ENCODE data around the gene CNTN1.

CNTN1 gene

GRCh38 chr12:40768125-40768864, 76.1 kb downstream of the CNTN1 start:
- no peak for DNase-seq (ENCODE audit: low spot score)

DNA sequence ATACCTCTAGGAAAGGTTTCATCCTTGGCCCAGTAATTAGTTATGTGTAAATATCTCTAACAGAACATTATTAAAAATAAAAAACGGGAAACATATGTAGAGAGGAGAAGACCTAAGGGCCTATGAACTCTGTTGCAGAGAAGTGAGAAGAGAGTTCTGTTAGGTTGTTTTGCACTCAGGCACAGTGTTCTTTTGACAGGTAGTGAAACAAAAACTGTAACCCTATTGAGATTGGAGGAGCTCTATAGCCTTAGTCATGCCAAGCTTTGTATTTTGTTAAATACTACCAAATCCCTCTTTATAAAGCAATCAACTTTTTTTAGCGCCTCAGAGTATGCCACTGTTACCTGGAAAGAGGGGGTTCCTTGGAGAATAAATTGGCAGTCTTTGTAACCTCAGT, 77.6 kb downstream of the CNTN1 start:
- no peak for DNase-seq (ENCODE audit: low spot score)

- DNase-seq (ENCODE audit: low spot score), result no peak
Observed at GRCh38 chr12:40770781-40771180, 78.5 kb downstream of the CNTN1 start.

DNA sequence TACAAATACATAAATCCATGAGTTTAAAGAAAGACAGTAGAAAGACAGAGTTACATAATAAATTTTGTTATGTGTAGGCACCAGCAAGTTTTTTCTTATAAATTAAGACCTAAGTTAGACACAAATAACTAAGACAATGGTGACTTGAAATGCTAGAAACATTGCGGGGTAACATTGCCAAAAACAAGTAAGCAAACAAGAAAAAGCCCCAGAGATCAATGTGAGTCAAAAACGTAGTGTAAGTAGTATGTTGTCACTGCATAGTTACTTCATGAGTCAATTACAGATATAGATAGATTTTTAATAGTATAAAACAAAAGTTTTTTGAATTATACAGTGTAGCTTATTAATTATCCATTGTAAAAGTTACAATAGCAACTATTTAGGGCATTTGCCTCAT, 83.4 kb downstream of the CNTN1 start:
- no peak for DNase-seq (ENCODE audit: low spot score)

DNA sequence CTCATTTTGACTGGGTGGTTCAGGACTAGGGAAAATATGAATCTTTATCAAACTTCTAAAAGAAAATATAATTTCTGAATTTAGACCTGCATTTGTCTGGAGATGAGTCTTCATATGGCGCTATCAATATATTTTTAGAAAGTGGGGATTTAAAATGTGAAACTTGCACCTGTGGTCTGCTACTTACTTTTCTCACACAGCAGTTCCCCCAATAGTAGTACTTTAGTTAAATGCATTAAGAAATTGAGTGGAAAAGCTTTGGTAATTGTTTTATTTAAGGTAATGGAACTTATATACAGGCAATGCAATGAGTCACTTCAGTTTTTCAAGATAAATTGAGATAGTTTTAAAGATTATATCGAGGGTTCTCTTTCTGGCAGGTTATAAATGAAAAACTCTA, 91.9 kb downstream of the CNTN1 start:
- no peak for DNase-seq (ENCODE audit: low spot score)

- no peak for DNase-seq (ENCODE audit: low spot score)
Observed at GRCh38 chr12:40788276-40788675, 96.0 kb downstream of the CNTN1 start.

- DNase-seq (ENCODE audit: low spot score), result no peak
Observed at GRCh38 chr12:40792792-40793386, 100.7 kb downstream of the CNTN1 start.

DNA sequence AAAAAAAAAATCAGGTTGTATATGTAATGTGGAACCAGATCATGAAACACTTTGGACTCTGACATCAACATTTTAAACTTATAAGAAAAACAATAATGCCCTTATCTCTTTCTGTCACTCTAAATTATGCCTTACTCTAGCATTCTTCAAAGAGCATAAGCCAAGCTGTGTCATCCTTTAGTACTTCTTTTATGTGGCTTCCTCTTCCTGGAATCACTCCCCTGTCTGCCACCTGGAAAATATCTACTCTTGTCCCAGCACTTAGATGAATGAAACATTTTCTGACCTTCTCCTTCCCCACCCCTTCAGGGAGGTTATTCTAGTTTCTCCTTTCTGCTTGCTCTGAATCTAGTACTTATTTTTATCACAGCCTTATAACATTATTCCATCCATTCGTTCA, 101.2 kb downstream of the CNTN1 start:
- no peak for DNase-seq (ENCODE audit: low spot score)

DNA sequence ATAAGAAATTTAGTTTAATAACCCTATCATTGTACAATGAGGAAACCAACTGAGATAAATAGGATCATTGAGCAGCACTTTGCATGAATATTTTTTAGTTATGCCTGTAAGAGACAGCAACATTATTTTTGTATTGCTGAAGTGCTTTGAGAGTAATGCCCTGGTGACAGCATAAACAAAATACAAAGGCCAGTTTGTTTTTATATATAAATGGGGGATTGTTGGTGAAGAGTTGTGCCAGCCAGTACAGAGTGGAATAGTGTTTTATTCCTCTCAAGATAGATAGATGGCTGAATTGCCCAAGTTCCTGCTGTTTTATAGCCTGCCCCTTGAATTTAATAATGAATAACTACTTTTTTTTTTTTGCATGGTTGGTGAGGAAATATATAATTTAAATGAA, 101.8 kb downstream of the CNTN1 start:
- no peak for DNase-seq (ENCODE audit: low spot score)

DNA sequence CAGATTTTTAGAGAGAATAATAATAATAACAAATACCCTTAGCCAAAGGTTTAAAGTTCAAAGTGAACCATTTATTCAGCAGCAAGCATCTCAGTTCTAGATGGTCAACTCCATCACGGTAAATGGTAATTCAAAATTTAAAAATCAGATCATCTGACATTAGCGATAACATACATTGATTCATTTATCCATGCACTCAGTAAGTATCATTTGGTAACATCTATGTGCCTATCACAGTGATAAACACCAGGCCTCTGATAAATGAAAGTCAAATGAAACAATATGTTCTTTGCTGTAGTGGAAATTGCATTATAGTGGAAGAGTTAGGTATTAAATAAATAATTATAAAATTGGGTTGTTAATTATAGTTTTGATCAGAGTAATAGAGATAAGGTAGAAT, 108.8 kb downstream of the CNTN1 start:
- DNase-seq (ENCODE audit: low spot score), result no peak

GRCh38 chr12:40801861-40802260, 109.6 kb downstream of the CNTN1 start:
- no peak for DNase-seq (ENCODE audit: low spot score)

- DNase-seq (ENCODE audit: low spot score), result no peak
Observed at GRCh38 chr12:40802656-40803055, 110.4 kb downstream of the CNTN1 start.

GRCh38 chr12:40819436-40820108, 127.3 kb downstream of the CNTN1 start:
- DNase-seq (ENCODE audit: low spot score), result no peak

DNA sequence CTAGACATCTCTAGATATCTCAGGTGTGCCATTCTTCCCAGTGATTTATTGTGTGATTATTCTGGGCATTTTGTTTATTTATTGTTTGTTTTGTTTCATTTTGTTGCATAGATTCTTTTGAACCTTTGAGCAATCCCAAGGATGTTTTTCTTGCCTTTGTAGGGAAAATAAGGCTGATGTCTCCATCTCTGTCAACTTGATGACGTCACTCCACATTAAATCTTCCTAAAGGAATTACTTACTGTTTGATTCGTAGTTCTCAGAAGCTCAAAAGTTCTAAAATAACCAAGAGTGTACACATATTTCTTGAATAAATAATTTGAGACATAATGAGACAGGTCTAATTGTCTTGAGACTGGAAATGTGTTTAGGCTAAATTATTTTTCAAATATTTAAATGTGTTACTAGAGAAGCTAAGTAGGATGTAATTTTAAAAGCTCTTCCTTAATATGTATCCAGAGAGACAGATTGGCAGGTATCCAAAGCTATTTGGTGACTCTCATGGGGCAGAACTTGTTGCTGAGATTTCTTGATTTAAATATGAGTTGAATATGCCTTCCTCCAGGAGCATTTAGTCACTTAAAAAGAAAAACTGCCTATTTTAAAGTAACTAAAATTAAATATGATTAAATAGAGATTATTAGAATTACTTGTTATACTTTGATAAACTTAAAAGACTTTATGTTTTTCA, 128.7 kb downstream of the CNTN1 start:
- no peak for DNase-seq (ENCODE audit: low spot score)

DNA sequence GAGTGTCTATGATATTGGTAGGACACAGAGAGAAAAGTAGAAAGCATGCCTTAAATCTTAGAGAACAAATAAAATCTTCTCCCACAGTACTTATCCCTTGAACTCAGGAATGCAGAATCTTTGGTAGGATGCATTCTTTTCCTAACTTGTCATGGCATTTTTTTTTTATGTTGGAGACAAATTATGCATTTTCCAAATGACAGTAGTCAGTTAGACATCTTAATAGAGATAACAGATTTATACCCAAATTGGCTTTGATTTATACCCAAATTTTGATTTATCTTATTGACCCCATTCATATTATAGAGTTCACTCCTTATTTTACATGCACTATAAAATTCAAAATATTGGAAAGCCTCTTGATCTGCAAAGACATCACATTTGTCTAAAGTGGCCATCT, 132.9 kb downstream of the CNTN1 start:
- no peak for DNase-seq (ENCODE audit: low spot score)

- DNase-seq (ENCODE audit: low spot score), result no peak
Observed at GRCh38 chr12:40827683-40828592, 135.7 kb downstream of the CNTN1 start.

DNA sequence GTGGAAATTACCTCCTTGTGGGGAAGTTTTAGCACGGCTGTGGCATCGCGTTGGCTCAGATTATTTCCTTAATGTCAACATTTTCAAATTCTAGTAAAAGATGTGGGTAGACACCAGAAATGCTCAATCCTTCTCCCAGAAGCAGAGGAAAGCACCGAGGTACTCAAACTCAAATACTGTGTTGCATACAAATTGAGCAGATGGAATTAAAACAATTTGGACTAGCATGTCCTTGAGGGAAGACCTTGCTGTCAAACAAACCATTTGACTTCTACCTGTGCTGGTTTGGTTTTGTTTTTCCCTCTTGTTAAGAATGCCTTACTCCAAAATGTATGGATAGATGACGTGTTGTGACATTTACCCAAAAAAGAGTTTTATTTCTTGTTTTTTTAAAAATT, 136.4 kb downstream of the CNTN1 start:
- DNase-seq (ENCODE audit: low spot score), result no peak

DNA sequence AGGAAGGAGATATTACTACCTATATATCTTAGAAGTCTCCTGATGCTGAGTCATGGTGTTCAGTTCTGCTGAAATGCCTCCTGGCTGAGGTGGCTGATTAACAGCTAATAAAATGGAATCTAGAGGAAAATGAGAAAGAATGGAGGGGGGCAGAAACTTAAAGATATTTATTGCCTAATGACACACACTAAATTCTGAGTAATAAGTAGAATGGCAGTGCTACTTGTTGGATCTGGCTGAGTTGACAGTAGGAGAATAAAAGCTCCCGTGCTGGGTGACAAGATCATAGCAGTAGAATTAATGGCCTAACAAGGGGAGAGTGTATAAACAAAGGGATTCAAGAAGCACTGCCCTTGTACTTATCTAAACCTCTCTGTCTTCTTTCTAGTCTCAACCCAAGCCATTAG, 137.5 kb downstream of the CNTN1 start:
- no peak for DNase-seq (ENCODE audit: low spot score)

DNA sequence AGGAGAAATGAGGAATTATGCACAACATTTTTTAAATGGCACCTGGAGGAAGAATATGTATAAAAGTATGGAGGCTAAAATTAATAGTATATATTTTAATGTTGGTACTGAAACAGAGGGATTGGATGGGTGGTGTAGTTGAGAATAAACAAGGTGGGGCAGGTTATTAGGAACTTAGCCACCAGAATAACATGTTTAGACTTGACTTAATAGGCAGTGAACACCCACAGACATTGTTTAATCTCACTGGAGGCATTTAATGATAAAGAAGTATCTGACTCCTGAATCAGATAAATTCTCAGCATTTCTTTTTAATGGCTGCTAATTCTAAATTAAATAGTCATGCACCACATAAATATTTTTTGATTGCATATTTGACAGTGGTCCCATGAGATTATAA, 139.7 kb downstream of the CNTN1 start:
- DNase-seq (ENCODE audit: low spot score), result no peak

- no peak for DNase-seq (ENCODE audit: low spot score)
Observed at GRCh38 chr12:40832668-40833067, 140.4 kb downstream of the CNTN1 start.

- DNase-seq (ENCODE audit: low spot score), result no peak
Observed at GRCh38 chr12:40833818-40834217, 141.6 kb downstream of the CNTN1 start.

DNA sequence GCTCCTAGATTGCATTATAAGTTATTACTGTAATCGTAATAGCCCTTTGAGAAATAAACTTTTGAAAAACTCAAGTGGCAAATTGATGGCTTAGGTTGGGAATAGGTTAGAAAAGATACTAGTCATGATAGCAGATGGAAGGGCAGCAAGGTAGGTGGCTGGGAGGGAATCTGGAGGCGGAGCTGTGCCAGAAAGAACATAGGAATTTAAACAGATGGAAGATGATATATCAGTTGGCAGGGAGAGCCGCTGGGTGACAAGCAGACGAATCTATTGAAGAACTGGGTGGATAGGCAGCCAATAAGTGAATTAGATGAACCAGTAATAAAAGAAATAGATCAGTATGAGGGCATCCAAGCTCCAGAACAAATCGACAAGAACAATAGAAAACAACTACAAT, 142.1 kb downstream of the CNTN1 start:
- DNase-seq (ENCODE audit: low spot score), result no peak
